ENCODE measurements around the gene NAT16. TPM values are rescaled to one million over a fixed set of nuclear protein-coding genes. Genes with fewer than 3 reads are reported as not detected.

The NAT16 gene
- total and polyA plus RNA-seq, 2 of the 13 experiments (the other 11 are each of a cell fraction or from before 2014, with no cell fraction given): 0.04 TPM; not detected in 1

- peak; percentile 74; the same call in 1 of the 2 replicates for TF ChIP-seq HOMEZ (CRISPR knock-in tag; IDR thresholded peaks at IDR 0.05; ENCODE audit: low read depth)
- TF ChIP-seq ZNF33B (CRISPR knock-in tag; IDR thresholded peaks at IDR 0.05): peak; percentile 97
- no peak for TF ChIP-seq NONO (IDR thresholded peaks at IDR 0.05)
- TF ChIP-seq NONO (CRISPR knock-in tag; conservative IDR thresholded peaks at IDR 0.05): peak; percentile 68
- peak; percentile 97 for TF ChIP-seq POGK (CRISPR knock-in tag; conservative IDR thresholded peaks at IDR 0.05)
- peak; percentile 98 for TF ChIP-seq SMAD9 (CRISPR knock-in tag; IDR thresholded peaks at IDR 0.05)
- no peak for TF ChIP-seq MAFG (CRISPR knock-in tag; IDR thresholded peaks at IDR 0.05)
- peak; percentile 100 for TF ChIP-seq SRY (CRISPR knock-in tag; IDR thresholded peaks at IDR 0.05)
- peak; percentile 71 for TF ChIP-seq ZNF770 (CRISPR knock-in tag; IDR thresholded peaks at IDR 0.05)
- no peak for TF ChIP-seq MBD4 (IDR thresholded peaks at IDR 0.05; ENCODE audit: borderline replicate concordance, low read length)
- TF ChIP-seq CBX1 (IDR thresholded peaks at IDR 0.05; ENCODE audit: low read depth): no peak
- TF ChIP-seq PPARG (CRISPR knock-in tag; conservative IDR thresholded peaks at IDR 0.05): peak; percentile 89
- TF ChIP-seq ZNF367 (CRISPR knock-in tag; IDR thresholded peaks at IDR 0.05; ENCODE audit: borderline replicate concordance): peak; percentile 98
- peak; percentile 98 for TF ChIP-seq ZNF589 (CRISPR knock-in tag; conservative IDR thresholded peaks at IDR 0.05)
These were observed 14.8 kb downstream of the NAT16 start, which contains the start of gene VGF (continued) for GRCh38 chr7:101165075-101165957.
